Measurements from ENCODE around the gene ZNF594. TPM values are rescaled to one million over a fixed set of nuclear protein-coding genes. Genes with fewer than 3 reads are reported as not detected.
A peak's percentile ranks its signal among the peaks of the same experiment; 100 is the strongest.

The ZNF594 gene
- total RNA-seq, 2 experiments from 2014 or later, result 6.8 to 7.7 TPM

DNA sequence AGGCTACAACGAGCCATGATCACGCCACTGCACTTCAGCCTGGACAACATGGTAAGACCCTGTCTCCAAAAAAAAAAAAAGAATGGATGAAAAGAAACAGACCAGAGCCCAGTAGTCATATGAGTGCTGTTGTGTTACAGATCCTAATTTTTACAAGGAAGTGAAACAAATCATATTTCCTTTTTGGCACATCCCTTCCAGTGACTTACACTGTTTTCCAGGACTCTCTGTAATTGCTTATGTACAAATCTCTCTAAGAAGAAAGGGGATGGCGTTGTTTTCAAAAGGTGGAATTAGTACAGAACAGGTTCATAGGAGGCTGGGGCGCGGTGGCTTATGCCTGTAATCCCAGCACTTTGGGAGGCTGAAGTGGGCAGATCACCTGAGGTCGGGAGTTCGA is 19.8 kb upstream of the ZNF594 start:
- H3K4me3 Mint-ChIP-seq, result no peak overlapping the region
- H3K36me3 Mint-ChIP-seq, result no peaks in the 10 kb centered on the region
- no peaks in the 10 kb centered on the region for H3K27me3 Mint-ChIP-seq
- DNase-seq, result no peak
- peaks cover 21% of the 10 kb centered on the region for H3K4me1 Mint-ChIP-seq
- peak overlapping the region; percentile 54 for H3K27ac Mint-ChIP-seq
- H3K9me3 Mint-ChIP-seq, result no peaks in the 10 kb centered on the region

DNA sequence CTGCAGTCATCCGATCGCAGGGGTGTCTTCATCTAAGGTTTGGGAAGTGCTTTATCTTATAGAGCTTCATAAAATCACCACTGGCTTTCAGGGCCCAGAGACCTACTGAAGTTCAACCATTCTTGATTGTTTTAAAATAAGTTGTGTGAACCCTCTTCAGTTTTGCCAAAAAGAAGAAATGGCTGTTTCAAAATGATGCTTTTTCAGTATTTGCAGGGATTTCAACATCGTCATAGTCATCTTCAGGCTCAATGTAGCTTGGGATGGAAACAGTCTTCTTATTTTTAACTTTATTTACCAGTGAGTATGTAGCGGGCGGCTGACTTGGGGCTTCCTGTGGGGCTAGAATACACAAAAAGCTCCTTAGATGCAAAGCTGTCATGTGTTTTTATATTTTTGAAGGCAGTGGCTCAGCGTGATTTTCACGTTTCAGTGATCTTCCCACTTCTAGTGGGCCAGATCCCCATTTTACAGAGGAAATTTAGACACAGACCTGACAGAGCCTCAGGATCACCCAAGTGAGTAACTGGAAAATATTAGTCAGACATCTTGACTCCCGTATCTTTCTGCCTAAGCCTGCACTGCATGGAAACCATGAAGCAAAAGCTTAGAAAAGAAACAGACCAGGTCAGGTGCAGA is 19.1 kb upstream of the ZNF594 start:
- Mint-ChIP-seq H3K27me3 (no peaks in the 10 kb centered on the region), H3K4me1 (peaks cover 21% of the 10 kb centered on the region), H3K36me3 (no peaks in the 10 kb centered on the region), H3K4me3 (no peak overlapping the region), H3K27ac (peak overlapping the region; percentile 54), H3K9me3 (no peaks in the 10 kb centered on the region)
- DNase-seq, result no peak

- H3K36me3 Mint-ChIP-seq, result no peaks in the 10 kb centered on the region
- no peak overlapping the region for H3K27ac Mint-ChIP-seq
- no peaks in the 10 kb centered on the region for H3K27me3 Mint-ChIP-seq
- no peak for DNase-seq
- peaks cover 21% of the 10 kb centered on the region for H3K4me1 Mint-ChIP-seq
- H3K9me3 Mint-ChIP-seq, result no peaks in the 10 kb centered on the region
- no peak overlapping the region for H3K4me3 Mint-ChIP-seq
These were observed 18.4 kb upstream of the ZNF594 start for GRCh38 chr17:5210091-5210490.

GRCh38 chr17:5209396-5209795 is 17.7 kb upstream of the ZNF594 start:
- Mint-ChIP-seq H3K27me3 (no peaks in the 10 kb centered on the region), H3K4me3 (no peak overlapping the region), H3K9me3 (no peaks in the 10 kb centered on the region), H3K4me1 (peaks cover 21% of the 10 kb centered on the region), H3K36me3 (no peaks in the 10 kb centered on the region), H3K27ac (no peak overlapping the region)
- no peak for DNase-seq

DNA sequence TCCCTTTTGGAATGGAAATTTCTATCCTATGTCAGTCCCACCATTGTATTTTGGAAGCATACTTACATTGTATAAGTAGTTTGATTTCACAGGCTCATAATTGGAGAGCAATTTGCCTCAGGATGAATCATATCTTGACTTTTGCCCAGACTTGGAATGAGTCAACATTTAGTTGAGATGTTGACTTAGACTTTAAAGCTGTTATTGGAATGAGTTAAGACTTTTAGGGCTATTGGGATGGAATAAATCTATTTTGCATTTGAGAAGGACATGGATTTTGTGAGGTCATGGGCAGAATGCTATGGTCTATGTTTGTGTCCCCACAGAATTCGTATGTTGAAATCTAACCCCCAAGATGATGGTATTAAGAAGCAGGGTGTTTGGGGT is 12.2 kb upstream of the ZNF594 start:
- Mint-ChIP-seq H3K36me3 (peaks cover 6% of the 10 kb centered on the region), H3K4me1 (peaks cover 9% of the 10 kb centered on the region), H3K9me3 (no peaks in the 10 kb centered on the region), H3K27ac (no peak overlapping the region), H3K4me3 (no peak overlapping the region), H3K27me3 (no peaks in the 10 kb centered on the region)
- no peak for DNase-seq

DNA sequence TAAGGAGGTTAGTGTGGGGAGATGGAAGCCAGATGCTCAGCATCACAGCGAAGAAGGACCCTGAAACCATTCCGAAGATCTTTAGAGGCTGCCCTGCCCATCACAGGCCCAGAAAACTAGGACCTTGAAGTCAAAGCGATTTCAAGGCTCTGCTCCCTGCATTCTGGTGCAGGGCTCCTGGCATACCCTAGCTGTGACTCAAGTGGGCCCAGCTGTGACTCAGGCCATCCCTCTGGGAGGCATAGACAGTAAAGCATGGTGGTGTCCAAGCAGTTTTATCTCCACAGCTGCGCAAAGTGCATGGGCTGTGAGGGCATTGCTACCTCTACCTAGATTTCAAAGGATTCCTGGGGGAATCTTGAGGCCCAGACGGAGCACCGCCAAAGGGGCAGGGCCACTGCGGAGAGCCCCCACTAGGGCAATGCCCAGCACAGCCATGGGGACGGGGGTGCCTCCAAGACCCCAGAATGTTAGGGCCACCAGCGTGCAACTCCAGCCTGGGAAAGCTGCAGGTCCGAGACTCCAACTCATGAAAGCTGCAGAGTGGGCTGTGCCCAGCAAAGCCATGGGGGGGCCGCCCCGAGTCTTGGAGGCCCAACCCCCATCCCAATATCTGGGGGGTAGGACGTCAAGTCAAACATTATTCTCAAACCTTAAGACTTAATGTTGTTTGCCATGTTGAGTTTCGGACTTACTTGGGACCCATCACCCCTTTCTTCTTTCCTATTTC is 11.7 kb upstream of the ZNF594 start:
- Mint-ChIP-seq H3K27me3 (no peaks in the 10 kb centered on the region), H3K27ac (no peak overlapping the region), H3K4me3 (no peak overlapping the region), H3K36me3 (peaks cover 6% of the 10 kb centered on the region), H3K4me1 (peaks cover 10% of the 10 kb centered on the region), H3K9me3 (no peaks in the 10 kb centered on the region)
- DNase-seq, result no peak

DNA sequence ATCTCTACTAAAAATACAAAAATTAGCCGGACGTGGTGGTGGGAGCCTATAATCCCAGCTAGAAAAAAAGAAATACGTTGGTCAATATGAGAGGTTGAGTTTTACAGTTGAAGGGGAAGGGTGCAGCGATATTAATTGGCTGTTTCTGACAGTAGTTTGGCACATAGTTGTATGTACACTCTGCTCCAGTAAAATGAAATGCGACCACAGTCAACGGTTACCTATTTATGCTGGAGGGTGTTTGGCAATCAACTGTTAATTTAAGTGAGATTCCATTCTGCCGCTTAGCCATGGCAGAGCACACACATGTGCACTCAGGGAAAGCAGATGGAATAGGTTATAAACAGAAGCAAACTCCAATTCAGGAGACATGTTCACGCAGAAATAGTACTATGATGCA is 9.3 kb upstream of the ZNF594 start:
- Mint-ChIP-seq H3K36me3 (peaks cover 8% of the 10 kb centered on the region), H3K4me3 (no peak overlapping the region), H3K27ac (no peak overlapping the region), H3K4me1 (peaks cover 17% of the 10 kb centered on the region), H3K27me3 (no peaks in the 10 kb centered on the region), H3K9me3 (no peaks in the 10 kb centered on the region)
- no peak for DNase-seq

- DNase-seq, result no peak
- peaks cover 8% of the 10 kb centered on the region for H3K36me3 Mint-ChIP-seq
- no peaks in the 10 kb centered on the region for H3K9me3 Mint-ChIP-seq
- no peaks in the 10 kb centered on the region for H3K27me3 Mint-ChIP-seq
- H3K27ac Mint-ChIP-seq, result no peak overlapping the region
- peaks cover 17% of the 10 kb centered on the region for H3K4me1 Mint-ChIP-seq
- no peak overlapping the region for H3K4me3 Mint-ChIP-seq
These were observed 8.7 kb upstream of the ZNF594 start for GRCh38 chr17:5200360-5200759.

DNA sequence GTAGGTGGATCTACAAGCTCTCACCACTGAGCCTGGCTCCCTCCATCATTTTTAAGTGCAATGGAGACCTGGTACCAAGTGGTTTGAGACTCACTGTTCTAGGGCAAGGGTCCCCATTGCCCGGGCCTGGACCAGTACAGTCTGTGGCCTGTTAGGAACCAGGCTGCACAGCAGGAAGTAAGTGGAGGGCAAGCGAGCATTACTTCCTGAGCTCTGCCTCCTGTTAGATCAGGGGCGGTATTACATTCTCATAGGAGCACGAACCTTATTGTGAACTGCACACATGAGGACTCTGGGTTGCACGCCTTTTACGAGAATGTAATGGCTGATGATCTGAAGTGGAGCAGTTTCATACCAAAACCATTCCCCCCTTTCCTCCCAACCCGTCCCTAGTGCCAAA is 6.8 kb upstream of the ZNF594 start:
- H3K27me3 Mint-ChIP-seq, result no peaks in the 10 kb centered on the region
- H3K36me3 Mint-ChIP-seq, result peaks cover 2% of the 10 kb centered on the region
- H3K9me3 Mint-ChIP-seq, result no peaks in the 10 kb centered on the region
- no peak for DNase-seq
- H3K4me1 Mint-ChIP-seq, result peaks cover 10% of the 10 kb centered on the region
- no peak overlapping the region for H3K27ac Mint-ChIP-seq
- H3K4me3 Mint-ChIP-seq, result no peak overlapping the region

GRCh38 chr17:5194346-5194745 is 2.7 kb upstream of the ZNF594 start:
- Mint-ChIP-seq H3K4me1 (peaks cover 31% of the 10 kb centered on the region), H3K36me3 (peaks cover 25% of the 10 kb centered on the region), H3K27ac (peak overlapping the region; percentile 66), H3K27me3 (no peaks in the 10 kb centered on the region), H3K4me3 (no peak overlapping the region), H3K9me3 (peaks cover 13% of the 10 kb centered on the region)
- DNase-seq, result no peak

- Mint-ChIP-seq H3K27me3 (no peaks in the 10 kb centered on the region), H3K36me3 (peaks cover 87% of the 10 kb centered on the region), H3K4me1 (no peaks in the 10 kb centered on the region), H3K4me3 (no peak overlapping the region), H3K9me3 (peaks cover 70% of the 10 kb centered on the region), H3K27ac (no peak overlapping the region)
- DNase-seq, result no peak
These were observed 7.4 kb downstream of the ZNF594 start for GRCh38 chr17:5184288-5184687.

GRCh38 chr17:5183410-5183793 is 8.3 kb downstream of the ZNF594 start:
- peaks cover 73% of the 10 kb centered on the region for H3K9me3 Mint-ChIP-seq
- H3K27ac Mint-ChIP-seq, result no peak overlapping the region
- no peak overlapping the region for H3K4me3 Mint-ChIP-seq

DNA sequence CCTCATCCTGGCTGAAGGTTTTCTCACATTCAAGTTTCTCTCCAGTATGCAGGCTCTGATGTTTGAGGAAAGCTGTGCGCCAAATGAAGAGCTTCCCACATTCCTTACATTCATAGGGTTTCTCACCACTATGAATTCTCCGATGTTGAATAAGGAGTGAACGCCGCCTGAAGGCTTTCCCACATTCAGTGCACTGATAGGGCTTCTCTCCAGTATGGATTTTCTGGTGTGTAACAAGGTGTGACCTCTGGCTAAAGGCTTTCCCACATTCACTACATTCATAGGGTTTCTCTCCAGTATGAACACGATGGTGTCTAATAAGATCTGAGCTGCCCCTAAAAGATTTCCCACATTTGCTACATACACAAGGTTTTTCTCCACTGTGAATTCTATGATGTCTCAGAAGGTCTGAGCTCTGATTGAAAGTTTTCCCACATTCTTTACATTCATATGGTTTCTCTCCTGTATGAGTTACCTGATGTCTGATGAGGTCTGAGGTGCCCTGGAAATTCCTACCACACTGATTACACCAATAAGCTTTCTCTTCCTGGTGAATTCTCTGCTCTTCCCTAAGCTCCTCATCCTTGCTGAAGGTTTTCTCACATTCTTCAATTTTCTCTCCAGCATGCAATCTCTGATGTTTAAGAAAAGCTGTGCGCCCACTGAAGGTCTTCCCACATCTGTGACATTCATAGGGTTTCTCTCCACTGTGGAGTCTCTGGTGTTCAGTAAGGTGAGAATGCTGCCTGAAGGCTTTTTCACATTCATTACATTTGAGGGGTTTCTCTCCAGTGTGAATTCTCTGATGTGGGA is 8.9 kb downstream of the ZNF594 start:
- no peak for DNase-seq
- H3K27me3 Mint-ChIP-seq, result no peaks in the 10 kb centered on the region
- H3K4me1 Mint-ChIP-seq, result no peaks in the 10 kb centered on the region
- H3K36me3 Mint-ChIP-seq, result peaks cover 83% of the 10 kb centered on the region
- H3K9me3 Mint-ChIP-seq, result peaks cover 68% of the 10 kb centered on the region
- peak overlapping the region; percentile 35 for H3K27ac Mint-ChIP-seq
- no peak overlapping the region for H3K4me3 Mint-ChIP-seq

More at GRCh38 chr17:5183410-5183793, 8.3 kb downstream of the ZNF594 start:
- H3K27me3 Mint-ChIP-seq, result no peaks in the 10 kb centered on the region
- peaks cover 89% of the 10 kb centered on the region for H3K36me3 Mint-ChIP-seq
- H3K4me1 Mint-ChIP-seq, result no peaks in the 10 kb centered on the region
- DNase-seq, result no peak

- no peak for DNase-seq
- Mint-ChIP-seq H3K4me3 (no peak overlapping the region), H3K36me3 (peaks cover 82% of the 10 kb centered on the region), H3K4me1 (no peaks in the 10 kb centered on the region), H3K27ac (peak overlapping the region; percentile 51), H3K9me3 (peaks cover 61% of the 10 kb centered on the region), H3K27me3 (no peaks in the 10 kb centered on the region)
These were observed 10.0 kb downstream of the ZNF594 start for GRCh38 chr17:5181509-5182305.

- Mint-ChIP-seq H3K4me3 (no peak overlapping the region), H3K4me1 (no peaks in the 10 kb centered on the region), H3K27me3 (no peaks in the 10 kb centered on the region), H3K27ac (no peak overlapping the region), H3K9me3 (peaks cover 53% of the 10 kb centered on the region), H3K36me3 (peaks cover 77% of the 10 kb centered on the region)
- no peak for DNase-seq
These were observed 12.7 kb downstream of the ZNF594 start for GRCh38 chr17:5179003-5179402.

All from activated naive CD8-positive, alpha-beta T cell treated with anti-CD3 and anti-CD28 coated beads for 36 hours (primary cell).